KMS-11 (cell line): ENCODE measurements around the gene KDM2A.
A peak's percentile ranks its signal among the peaks of the same experiment; 100 is the strongest.
"Not testable (repeated sequence)": the region's sequence is repeated elsewhere in the genome, so short reads cannot be mapped to it uniquely, and the experiment has no call there.

Experiments
- H2AFZ ChIP-seq: fragments of 200-600 bp; sonication (generic); 2 replicates; pipeline ENCODE4 v1.6.1; 2016; ENCODE audit warnings: antibody characterized with exemption, mixed run types, low read depth
- H3K27ac ChIP-seq: fragments of 200-600 bp; sonication (generic); 2 replicates; pipeline ENCODE4 v1.6.1; 2016; ENCODE audit warnings: mild to moderate bottlenecking, mixed run types
- H3K27me3 ChIP-seq: fragments of 200-600 bp; sonication (generic); 2 replicates; pipeline ENCODE4 v1.6.1; 2017; ENCODE audit warnings: mild to moderate bottlenecking, low read depth, mixed run types, moderate library complexity; ENCODE audit not compliant: insufficient read depth
- H3K36me3 ChIP-seq: fragments of 200-600 bp; sonication (generic); 2 replicates; pipeline ENCODE4 v1.6.1; 2017; ENCODE audit warnings: mild to moderate bottlenecking, mixed run types; ENCODE audit not compliant: insufficient read depth
- H3K4me1 ChIP-seq: fragments of 200-600 bp; sonication (generic); 2 replicates; pipeline ENCODE4 v1.6.1; 2016; ENCODE audit warnings: mild to moderate bottlenecking, low read depth, mixed run types; ENCODE audit not compliant: poor library complexity, severe bottlenecking
- H3K4me2 ChIP-seq: fragments of 200-600 bp; sonication (generic); 2 replicates; pipeline ENCODE4 v1.7.0; 2016; ENCODE audit warnings: mild to moderate bottlenecking, mixed run types
- H3K4me3 ChIP-seq: fragments of 200-600 bp; sonication (generic); IDR thresholded peaks from 2 replicates; pipeline ENCODE4 v1.6.1; 2017; ENCODE audit warnings: low read depth, low read length, mixed read lengths; ENCODE audit not compliant: insufficient read depth
- H3K79me2 ChIP-seq: fragments of 200-600 bp; sonication (generic); 2 replicates; pipeline ENCODE4 v1.6.1; 2016; ENCODE audit warnings: low read depth, mixed run types; ENCODE audit not compliant: insufficient read depth
- H3K9ac ChIP-seq: fragments of 200-600 bp; sonication (generic); 2 replicates; pipeline ENCODE4 v1.6.1; 2016; ENCODE audit warnings: mild to moderate bottlenecking, mixed run types
- H4K20me1 ChIP-seq: fragments of 200-600 bp; sonication (generic); 2 replicates; pipeline ENCODE4 v1.6.1; 2016; ENCODE audit warnings: mild to moderate bottlenecking, mixed run types; ENCODE audit not compliant: insufficient read depth
- TF ChIP-seq, protein P1 (sequence below): fragments of 200-600 bp; sonication (generic); conservative IDR thresholded peaks from 2 replicates; pipeline ENCODE4 v1.6.1; 2017; ENCODE audit warnings: low read depth, mild to moderate bottlenecking, antibody characterized with exemption, low read length, moderate library complexity, mixed read lengths

The KDM2A gene

GRCh38 chr11:67233584-67234190 is 114.6 kb downstream of the KDM2A start:
- H3K27ac ChIP-seq: peak overlapping the region; percentile 38
- 0 out of 2 replicates have a peak, but pooled peaks cover 6% of the 10 kb centered on the region for H3K36me3 ChIP-seq
- no peaks in the 10 kb centered on the region for H4K20me1 ChIP-seq
- H3K9ac ChIP-seq: no peak overlapping the region
- peak overlapping the region; percentile 23 for H3K4me2 ChIP-seq
- H2AFZ ChIP-seq: no peak overlapping the region
- H3K79me2 ChIP-seq: no peaks in the 10 kb centered on the region; the same call in 1 of the 2 replicates
- peaks cover 57% of the 10 kb centered on the region for H3K4me1 ChIP-seq
- TF ChIP-seq, protein P1, sequence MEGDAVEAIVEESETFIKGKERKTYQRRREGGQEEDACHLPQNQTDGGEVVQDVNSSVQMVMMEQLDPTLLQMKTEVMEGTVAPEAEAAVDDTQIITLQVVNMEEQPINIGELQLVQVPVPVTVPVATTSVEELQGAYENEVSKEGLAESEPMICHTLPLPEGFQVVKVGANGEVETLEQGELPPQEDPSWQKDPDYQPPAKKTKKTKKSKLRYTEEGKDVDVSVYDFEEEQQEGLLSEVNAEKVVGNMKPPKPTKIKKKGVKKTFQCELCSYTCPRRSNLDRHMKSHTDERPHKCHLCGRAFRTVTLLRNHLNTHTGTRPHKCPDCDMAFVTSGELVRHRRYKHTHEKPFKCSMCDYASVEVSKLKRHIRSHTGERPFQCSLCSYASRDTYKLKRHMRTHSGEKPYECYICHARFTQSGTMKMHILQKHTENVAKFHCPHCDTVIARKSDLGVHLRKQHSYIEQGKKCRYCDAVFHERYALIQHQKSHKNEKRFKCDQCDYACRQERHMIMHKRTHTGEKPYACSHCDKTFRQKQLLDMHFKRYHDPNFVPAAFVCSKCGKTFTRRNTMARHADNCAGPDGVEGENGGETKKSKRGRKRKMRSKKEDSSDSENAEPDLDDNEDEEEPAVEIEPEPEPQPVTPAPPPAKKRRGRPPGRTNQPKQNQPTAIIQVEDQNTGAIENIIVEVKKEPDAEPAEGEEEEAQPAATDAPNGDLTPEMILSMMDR: no peak
- H3K4me3 ChIP-seq: no peak overlapping the region
- H3K27me3 ChIP-seq: no peaks in the 10 kb centered on the region

GRCh38 chr11:67234571-67234970 is 115.5 kb downstream of the KDM2A start:
- H3K4me3 ChIP-seq, H3K27me3 ChIP-seq, H2AFZ ChIP-seq, H3K9ac ChIP-seq, H3K79me2 ChIP-seq, H3K36me3 ChIP-seq, H4K20me1 ChIP-seq: not testable (repeated sequence)
- H3K4me1 ChIP-seq: peaks cover 57% of the 10 kb centered on the region
- H3K4me2 ChIP-seq: 0 out of 2 replicates have a peak overlapping the region, but pooled peaks have one; percentile 23
- H3K27ac ChIP-seq: peak overlapping the region; percentile 38

- no peak overlapping the region; the same call in 1 of the 2 replicates for H3K4me2 ChIP-seq
- peaks cover 56% of the 10 kb centered on the region for H3K4me1 ChIP-seq
- TF ChIP-seq, protein P1: no peak
- no peak overlapping the region for H2AFZ ChIP-seq
- H3K36me3 ChIP-seq: 0 out of 2 replicates have a peak, but pooled peaks cover 5% of the 10 kb centered on the region
- H3K4me3 ChIP-seq: no peak overlapping the region
- peaks cover 12% of the 10 kb centered on the region for H4K20me1 ChIP-seq
- H3K9ac ChIP-seq: no peak overlapping the region
- peak overlapping the region; percentile 12; the same call in 1 of the 2 replicates for H3K27ac ChIP-seq
- H3K79me2 ChIP-seq: peaks cover 26% of the 10 kb centered on the region
- no peaks in the 10 kb centered on the region for H3K27me3 ChIP-seq
These were observed 118.5 kb downstream of the KDM2A start for GRCh38 chr11:67237574-67237973.

DNA sequence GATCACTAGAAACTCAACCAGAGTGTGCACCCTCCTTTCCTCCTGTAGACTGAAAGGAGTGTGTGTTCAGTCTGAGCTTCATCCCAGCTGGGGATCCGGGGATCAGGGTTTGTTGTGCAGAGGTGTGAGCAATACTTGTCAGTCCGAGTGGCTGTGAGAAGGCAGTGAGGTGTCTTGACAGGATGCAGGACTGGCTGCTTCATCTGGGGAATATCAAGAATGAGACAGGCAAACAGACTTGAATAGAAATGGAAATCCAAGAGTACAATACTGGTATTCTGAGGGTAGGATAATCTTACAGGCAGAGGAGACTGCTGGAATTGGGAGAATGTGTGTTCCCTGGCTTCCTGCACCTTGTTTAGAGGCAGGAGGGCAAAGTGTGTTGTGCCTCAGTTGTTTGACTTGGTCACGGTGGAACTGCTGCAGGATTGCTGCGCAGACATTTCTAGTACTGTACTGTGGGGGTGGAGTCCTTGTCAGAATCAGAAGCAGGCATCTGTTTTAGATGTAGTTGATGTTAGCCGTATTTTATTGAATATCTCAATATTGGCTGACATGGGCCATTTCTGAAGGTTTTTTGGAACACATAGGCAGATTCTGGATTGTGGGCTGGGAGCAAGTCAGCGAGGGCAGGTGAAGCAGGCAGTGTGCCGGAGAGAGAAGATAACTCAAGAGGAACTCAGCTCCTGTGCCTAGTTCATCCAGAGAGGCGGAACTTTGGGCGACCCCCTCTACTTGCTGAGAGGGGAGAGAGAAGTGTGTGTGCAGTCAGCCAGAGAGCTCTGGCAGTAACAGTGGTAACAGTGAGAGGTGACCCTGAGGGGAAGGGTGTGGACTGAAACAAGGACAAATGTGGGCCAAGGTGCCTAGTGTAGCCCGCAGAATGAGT is 120.1 kb downstream of the KDM2A start:
- H3K4me2 ChIP-seq: peak overlapping the region; percentile 59
- H3K79me2 ChIP-seq: peaks cover 42% of the 10 kb centered on the region
- H3K4me1 ChIP-seq: peaks cover 64% of the 10 kb centered on the region
- H4K20me1 ChIP-seq: peaks cover 21% of the 10 kb centered on the region
- H3K9ac ChIP-seq: peak overlapping the region; percentile 36; the same call in 1 of the 2 replicates
- no peaks in the 10 kb centered on the region for H3K27me3 ChIP-seq
- H3K4me3 ChIP-seq: no peak overlapping the region
- peak overlapping the region; percentile 100 for H3K27ac ChIP-seq
- TF ChIP-seq, protein P1: no peak
- peaks cover 18% of the 10 kb centered on the region; the same call in 1 of the 2 replicates for H3K36me3 ChIP-seq
- no peak overlapping the region for H2AFZ ChIP-seq
